Testis (tissue), 2 donors: ENCODE measurements around the gene TMEM151A.

Experiments used
- POLR2A ChIP-seq: fragments of 450-650 bp; IDR thresholded peaks from one replicate; pipeline ENCODE4 v1.6.1; 2017; ENCODE audit warnings: antibody characterized with exemption, mild to moderate bottlenecking, moderate library complexity
- TF ChIP-seq, protein P1 (sequence below), 3 experiments: fragments of 450-650 bp in 2 of 3; fragments of 200-600 bp in 1 of 3; sonication (generic) in 1 of 3; IDR thresholded peaks; one replicate each; pipeline ENCODE4 v1.5.1; 2016 to 2019; ENCODE audit warnings: antibody characterized with exemption in 3 of 3, mild to moderate bottlenecking in 2 of 3, moderate library complexity in 1 of 3

DNA sequence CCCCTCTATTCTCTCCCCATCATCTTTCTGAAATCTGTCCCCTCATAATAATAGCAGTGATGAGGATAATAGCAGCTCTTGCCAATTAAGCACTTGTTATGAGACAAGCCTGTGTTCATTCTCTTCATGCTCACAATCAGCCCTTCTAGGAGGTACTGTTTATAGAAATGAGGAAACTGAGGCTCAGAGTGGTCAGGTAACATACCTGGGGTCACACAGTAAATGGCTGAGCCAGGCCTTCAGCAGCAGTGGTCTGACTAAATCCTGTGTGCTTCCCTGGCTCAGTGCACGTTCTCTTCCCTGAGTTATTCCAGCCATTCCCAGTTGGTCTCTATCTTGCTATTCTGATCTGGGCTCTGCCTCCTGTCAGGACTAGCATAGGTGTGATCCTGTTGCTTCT, 17.5 kb upstream of the TMEM151A start:
- TF ChIP-seq, protein P1, sequence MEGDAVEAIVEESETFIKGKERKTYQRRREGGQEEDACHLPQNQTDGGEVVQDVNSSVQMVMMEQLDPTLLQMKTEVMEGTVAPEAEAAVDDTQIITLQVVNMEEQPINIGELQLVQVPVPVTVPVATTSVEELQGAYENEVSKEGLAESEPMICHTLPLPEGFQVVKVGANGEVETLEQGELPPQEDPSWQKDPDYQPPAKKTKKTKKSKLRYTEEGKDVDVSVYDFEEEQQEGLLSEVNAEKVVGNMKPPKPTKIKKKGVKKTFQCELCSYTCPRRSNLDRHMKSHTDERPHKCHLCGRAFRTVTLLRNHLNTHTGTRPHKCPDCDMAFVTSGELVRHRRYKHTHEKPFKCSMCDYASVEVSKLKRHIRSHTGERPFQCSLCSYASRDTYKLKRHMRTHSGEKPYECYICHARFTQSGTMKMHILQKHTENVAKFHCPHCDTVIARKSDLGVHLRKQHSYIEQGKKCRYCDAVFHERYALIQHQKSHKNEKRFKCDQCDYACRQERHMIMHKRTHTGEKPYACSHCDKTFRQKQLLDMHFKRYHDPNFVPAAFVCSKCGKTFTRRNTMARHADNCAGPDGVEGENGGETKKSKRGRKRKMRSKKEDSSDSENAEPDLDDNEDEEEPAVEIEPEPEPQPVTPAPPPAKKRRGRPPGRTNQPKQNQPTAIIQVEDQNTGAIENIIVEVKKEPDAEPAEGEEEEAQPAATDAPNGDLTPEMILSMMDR (IDR thresholded peaks at IDR 0.05), result no peak
- no peak for TF ChIP-seq POLR2A
